Tibial nerve (tissue), 3 donors: ENCODE data around the gene BCAR3.

Source experiments
- CTCF ChIP-seq, 5 experiments: fragments of 200-600 bp in 3 of 5; fragments of 450-650 bp in 2 of 5; sonication (generic) in 3 of 5; IDR thresholded peaks; one replicate each; pipeline ENCODE4 v1.5.1; 2016 to 2019; ENCODE audit warnings: antibody characterized with exemption in 5 of 5, mild to moderate bottlenecking in 3 of 5, moderate library complexity in 2 of 5
- POLR2A ChIP-seq, 2 donors: fragments of 450-650 bp; IDR thresholded peaks; one replicate each; pipeline ENCODE4 v1.6.1; 2017; ENCODE audit warnings: antibody characterized with exemption in 2 of 2, mild to moderate bottlenecking in 2 of 2, moderate library complexity in 2 of 2

GRCh38 chr1:93635614-93636543 lies 45.8 kb downstream of the BCAR3 start:
- TF ChIP-seq POLR2A (IDR thresholded peaks at IDR 0.05), result no peak
- no peak for TF ChIP-seq CTCF (IDR thresholded peaks at IDR 0.05)
